GM12873 (cell line): ENCODE results near the gene FOXL2.

ENCODE experiments used
- CTCF ChIP-seq: IDR thresholded peaks from 2 replicates; pipeline ENCODE4 v1.5.1; 2012; ENCODE audit warnings: low read depth, mild to moderate bottlenecking, moderate library complexity, low read length, control low read depth; ENCODE audit not compliant: insufficient read depth; ENCODE audit errors: missing control alignments

The FOXL2 gene

GRCh38 chr3:138950701-138951100, 3.8 kb upstream of the FOXL2 start:
- TF ChIP-seq CTCF = no peak

DNA sequence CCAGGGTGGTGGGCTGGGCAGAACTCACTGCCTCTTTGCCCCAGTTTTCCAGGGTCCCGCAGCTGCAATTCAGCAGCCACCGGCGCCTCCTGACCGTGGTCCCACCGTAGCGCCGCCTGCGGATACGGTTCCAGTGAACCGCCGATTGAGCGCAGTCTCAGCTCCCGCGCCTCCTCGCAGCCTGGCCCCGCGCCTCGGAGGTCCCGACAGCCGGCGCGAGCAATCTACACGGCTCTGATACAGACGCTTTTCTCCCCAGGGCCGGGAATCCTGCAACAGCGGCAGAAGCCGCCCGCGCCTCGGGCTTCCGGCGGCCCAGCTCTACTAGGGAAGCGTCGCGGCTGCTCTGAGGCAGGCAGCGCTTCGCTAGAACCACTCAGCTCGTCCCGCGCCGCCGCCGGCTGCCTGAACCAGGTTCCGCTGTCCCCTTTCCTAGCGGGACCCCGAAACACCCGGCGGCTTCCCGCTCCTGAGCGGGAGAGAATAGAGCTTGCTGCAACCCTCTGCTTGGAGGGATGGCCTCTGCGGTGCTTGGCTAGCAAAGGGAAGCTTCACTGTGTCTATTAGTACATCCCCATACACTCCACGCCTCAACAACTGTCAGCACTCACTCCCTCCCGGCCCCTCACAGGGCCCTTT, 3.2 kb upstream of the FOXL2 start:
- TF ChIP-seq CTCF = no peak

- TF ChIP-seq CTCF = no peak
Observed at GRCh38 chr3:138949445-138950005, 2.6 kb upstream of the FOXL2 start.

DNA sequence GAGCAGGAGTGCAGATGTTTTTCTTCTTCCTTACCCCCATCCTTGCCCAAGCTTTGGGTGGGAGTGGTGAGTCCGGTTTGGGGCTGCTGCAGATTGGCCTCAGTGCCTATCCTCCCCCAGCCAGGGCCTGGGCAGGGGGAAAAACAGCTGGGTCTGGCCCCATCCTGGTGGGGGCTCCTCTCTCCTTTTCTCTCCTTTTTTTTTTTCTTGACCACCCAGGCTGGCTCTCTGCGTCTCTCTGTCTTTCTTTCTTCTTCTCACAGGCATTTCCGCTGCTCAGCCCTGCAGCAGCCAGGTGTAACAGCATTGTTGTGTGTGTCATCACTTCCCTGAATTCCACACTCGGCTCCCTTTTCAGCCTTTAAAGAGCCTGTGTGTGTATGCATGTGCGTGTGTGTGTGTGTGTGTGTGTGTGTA, 2.1 kb upstream of the FOXL2 start:
- TF ChIP-seq CTCF = no peak

- no peak for TF ChIP-seq CTCF
Observed at GRCh38 chr3:138948371-138949001, 1.5 kb upstream of the FOXL2 start.

GRCh38 chr3:138947495-138948121, 671 bp upstream of the FOXL2 start:
- no peak for TF ChIP-seq CTCF
